ENCODE measurements around the gene LRRC4B. TPM values are rescaled to one million over a fixed set of nuclear protein-coding genes. Genes with fewer than 3 reads are reported as not detected.
A peak's percentile ranks its signal among the peaks of the same experiment; 100 is the strongest.

The LRRC4B gene
- total RNA-seq, 1 donor from 2014 or later, result 4.6 TPM

GRCh38 chr19:50551715-50552187, 16.5 kb downstream of the LRRC4B start:
- intact Hi-C loops (cut with DNase I), result no loop called here

GRCh38 chr19:50551034-50551714, 17.1 kb downstream of the LRRC4B start:
- ATAC-seq (no peak), DNase-seq (no peak)
- TF ChIP-seq CTCF (IDR thresholded peaks at IDR 0.05), result no peak
- Histone ChIP-seq H3K4me1 (no peaks in the 10 kb centered on the region), H3K4me3 (peak overlapping the region; percentile 16), H3K36me3 (no peaks in the 10 kb centered on the region), H3K9me3 (no peaks in the 10 kb centered on the region), H3K27ac (no peak overlapping the region), H3K27me3 (peaks cover 36% of the 10 kb centered on the region)
- intact Hi-C loops (cut with DNase I), result no loop called here

More at GRCh38 chr19:50551715-50552187, 16.5 kb downstream of the LRRC4B start:
- H3K4me1 ChIP-seq, result peaks cover 5% of the 10 kb centered on the region
- no peak overlapping the region for H3K27ac ChIP-seq
- no peak for DNase-seq
- no peak for ATAC-seq
- no peak overlapping the region for H3K4me3 ChIP-seq
- no peak for TF ChIP-seq CTCF (IDR thresholded peaks at IDR 0.05)
- no peaks in the 10 kb centered on the region for H3K9me3 ChIP-seq
- H3K36me3 ChIP-seq, result no peaks in the 10 kb centered on the region
- peaks cover 41% of the 10 kb centered on the region for H3K27me3 ChIP-seq

GRCh38 chr19:50550594-50550966, 17.7 kb downstream of the LRRC4B start:
- no peak for TF ChIP-seq CTCF (IDR thresholded peaks at IDR 0.05)
- intact Hi-C loops (cut with DNase I), result no loop called here
- H3K27ac ChIP-seq, result no peak overlapping the region
- ATAC-seq (no peak), DNase-seq (no peak)
- H3K4me1 ChIP-seq, result no peaks in the 10 kb centered on the region
- H3K27me3 ChIP-seq, result peaks cover 32% of the 10 kb centered on the region
- peak overlapping the region; percentile 16 for H3K4me3 ChIP-seq
- H3K9me3 ChIP-seq, result no peaks in the 10 kb centered on the region
- no peaks in the 10 kb centered on the region for H3K36me3 ChIP-seq

GRCh38 chr19:50549927-50550593, 18.2 kb downstream of the LRRC4B start:
- no peak for TF ChIP-seq CTCF (IDR thresholded peaks at IDR 0.05)
- peak overlapping the region; percentile 16 for H3K4me3 ChIP-seq
- no peak overlapping the region for H3K27ac ChIP-seq
- no peaks in the 10 kb centered on the region for H3K4me1 ChIP-seq
- H3K9me3 ChIP-seq, result no peaks in the 10 kb centered on the region
- no peak for DNase-seq
- intact Hi-C loops (cut with DNase I), result no loop called here
- H3K27me3 ChIP-seq, result peaks cover 28% of the 10 kb centered on the region
- no peak for ATAC-seq
- no peaks in the 10 kb centered on the region for H3K36me3 ChIP-seq

- Histone ChIP-seq H3K27me3 (peaks cover 20% of the 10 kb centered on the region), H3K4me3 (no peak overlapping the region), H3K4me1 (no peaks in the 10 kb centered on the region), H3K27ac (no peak overlapping the region), H3K36me3 (no peaks in the 10 kb centered on the region), H3K9me3 (no peaks in the 10 kb centered on the region)
- ATAC-seq (no peak), DNase-seq (no peak)
- no peak for TF ChIP-seq CTCF (IDR thresholded peaks at IDR 0.05)
- intact Hi-C loops (cut with DNase I), result no loop called here
These were observed 18.9 kb downstream of the LRRC4B start for GRCh38 chr19:50549059-50549926.
